ENCODE results near the gene SPAG9.

Gene SPAG9, protein sequence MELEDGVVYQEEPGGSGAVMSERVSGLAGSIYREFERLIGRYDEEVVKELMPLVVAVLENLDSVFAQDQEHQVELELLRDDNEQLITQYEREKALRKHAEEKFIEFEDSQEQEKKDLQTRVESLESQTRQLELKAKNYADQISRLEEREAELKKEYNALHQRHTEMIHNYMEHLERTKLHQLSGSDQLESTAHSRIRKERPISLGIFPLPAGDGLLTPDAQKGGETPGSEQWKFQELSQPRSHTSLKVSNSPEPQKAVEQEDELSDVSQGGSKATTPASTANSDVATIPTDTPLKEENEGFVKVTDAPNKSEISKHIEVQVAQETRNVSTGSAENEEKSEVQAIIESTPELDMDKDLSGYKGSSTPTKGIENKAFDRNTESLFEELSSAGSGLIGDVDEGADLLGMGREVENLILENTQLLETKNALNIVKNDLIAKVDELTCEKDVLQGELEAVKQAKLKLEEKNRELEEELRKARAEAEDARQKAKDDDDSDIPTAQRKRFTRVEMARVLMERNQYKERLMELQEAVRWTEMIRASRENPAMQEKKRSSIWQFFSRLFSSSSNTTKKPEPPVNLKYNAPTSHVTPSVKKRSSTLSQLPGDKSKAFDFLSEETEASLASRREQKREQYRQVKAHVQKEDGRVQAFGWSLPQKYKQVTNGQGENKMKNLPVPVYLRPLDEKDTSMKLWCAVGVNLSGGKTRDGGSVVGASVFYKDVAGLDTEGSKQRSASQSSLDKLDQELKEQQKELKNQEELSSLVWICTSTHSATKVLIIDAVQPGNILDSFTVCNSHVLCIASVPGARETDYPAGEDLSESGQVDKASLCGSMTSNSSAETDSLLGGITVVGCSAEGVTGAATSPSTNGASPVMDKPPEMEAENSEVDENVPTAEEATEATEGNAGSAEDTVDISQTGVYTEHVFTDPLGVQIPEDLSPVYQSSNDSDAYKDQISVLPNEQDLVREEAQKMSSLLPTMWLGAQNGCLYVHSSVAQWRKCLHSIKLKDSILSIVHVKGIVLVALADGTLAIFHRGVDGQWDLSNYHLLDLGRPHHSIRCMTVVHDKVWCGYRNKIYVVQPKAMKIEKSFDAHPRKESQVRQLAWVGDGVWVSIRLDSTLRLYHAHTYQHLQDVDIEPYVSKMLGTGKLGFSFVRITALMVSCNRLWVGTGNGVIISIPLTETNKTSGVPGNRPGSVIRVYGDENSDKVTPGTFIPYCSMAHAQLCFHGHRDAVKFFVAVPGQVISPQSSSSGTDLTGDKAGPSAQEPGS (N-terminal part only)

DNA sequence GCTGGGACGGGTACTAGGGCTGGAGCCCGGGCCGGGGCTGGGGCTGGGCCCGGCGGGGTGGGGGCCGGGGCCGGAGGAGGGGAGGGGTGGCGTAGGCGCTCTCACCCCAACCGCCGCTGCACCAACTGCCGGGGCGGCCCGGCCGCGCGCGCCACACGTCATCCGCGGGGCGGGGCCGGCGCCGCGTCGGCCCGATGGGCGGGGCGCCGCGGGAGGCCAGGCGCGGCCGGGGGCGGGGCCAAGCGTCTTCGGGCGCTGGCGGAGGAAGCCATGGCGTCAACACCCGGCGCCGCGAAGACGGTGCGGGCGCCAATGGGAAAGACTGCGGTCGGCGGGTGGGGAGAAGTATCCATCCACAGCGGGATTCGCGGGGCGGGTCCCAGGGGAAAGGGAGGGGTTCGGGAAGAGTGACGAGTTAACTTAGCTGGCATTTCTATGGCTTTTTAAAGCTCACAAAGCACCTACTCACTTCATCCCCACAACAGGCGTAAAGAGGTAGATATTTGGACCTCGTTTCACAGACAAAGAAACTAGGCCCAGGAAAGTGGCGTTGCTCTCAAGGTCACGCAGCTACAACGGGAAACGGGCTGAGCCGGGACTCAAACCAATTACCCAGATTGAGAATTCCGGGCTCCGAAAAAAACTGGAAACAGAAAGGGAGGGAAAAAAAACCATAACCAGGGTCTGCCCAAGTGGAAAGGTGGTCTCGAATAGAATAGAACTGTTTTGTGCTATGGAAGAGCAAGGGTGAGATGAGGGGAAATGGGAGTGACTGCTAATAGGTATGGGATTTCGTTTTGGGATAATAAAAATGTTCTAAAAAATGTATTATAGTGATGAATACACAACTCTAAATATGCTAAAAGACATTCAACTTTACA lies at the start of gene SPAG9:
TSS of gene SPAG9 (minus strand) at position 130 of the 881 bp plus-strand sequence. CDS start 212 bp downstream, outside the sequence.
- peak; percentile 45 for DNase-seq (ENCODE audit: low read depth, low spot score)

DNA sequence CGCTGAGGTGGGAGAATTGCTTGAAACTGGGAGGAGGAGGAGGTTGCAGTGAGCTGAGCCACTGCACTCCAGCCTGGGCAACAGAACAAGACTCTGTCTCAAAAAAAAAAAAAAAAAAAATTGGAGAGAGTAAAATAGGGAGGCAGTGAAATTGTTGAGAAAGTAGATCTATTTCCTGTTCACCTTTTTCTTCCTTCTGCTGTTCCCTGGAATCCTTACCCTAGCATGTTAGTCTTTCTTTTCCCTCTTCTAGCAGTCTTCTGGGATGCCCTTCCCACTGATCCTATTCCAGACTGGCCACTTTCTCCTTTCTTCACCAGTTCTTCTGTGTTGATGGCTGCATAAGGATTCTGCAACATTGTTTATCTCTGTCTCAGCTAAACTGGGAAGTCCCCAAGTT lies 48.7 kb upstream of the SPAG9 start:
- DNase-seq (ENCODE audit: low read depth, low spot score): no peak

DNA sequence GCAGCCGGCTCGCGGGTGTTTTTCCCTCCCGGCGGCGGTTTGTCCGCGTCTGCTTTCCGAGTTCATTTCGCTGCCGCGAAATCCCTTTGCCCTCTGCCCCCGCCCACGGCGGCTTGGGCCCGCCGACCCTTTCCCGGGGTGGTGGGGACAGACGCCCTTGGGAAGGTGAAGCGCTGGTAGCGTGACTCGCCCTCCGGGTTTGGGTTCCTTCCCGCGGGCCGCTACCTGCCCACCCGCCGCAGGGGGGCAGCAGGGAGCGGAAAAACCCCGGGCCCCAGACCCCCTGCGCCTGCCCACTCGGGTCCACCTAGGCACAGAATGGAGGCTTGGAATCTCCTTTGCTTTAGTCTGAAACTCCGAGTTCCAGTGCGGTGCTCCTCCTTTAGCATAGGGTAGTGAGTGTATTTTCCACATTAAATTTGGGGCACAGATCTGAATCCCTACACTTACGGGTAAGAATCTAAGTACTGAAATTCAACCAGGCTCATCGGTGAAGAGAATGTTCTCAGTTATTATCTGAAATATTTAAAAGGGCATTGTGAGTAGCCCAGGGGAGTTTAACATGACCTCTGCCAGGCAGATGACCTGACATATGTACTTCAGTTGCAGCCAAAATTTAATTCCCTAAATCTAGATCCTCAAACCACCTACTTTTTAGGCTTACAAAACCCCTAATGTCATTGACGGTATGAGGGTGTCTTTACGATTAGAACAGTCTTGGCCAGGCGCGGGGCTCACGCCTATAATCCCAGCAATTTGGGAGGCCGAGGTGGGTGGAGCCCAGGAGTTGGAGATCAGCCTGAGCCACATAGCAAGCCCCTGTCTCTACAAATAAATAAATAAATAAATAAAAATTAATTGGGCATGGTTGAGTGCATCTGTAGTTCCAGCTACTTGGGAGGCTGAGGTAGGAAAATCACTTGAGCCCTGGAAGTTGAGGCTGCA lies 46.6 kb upstream of the SPAG9 start:
- no peak for DNase-seq (ENCODE audit: low read depth, low spot score)

DNA sequence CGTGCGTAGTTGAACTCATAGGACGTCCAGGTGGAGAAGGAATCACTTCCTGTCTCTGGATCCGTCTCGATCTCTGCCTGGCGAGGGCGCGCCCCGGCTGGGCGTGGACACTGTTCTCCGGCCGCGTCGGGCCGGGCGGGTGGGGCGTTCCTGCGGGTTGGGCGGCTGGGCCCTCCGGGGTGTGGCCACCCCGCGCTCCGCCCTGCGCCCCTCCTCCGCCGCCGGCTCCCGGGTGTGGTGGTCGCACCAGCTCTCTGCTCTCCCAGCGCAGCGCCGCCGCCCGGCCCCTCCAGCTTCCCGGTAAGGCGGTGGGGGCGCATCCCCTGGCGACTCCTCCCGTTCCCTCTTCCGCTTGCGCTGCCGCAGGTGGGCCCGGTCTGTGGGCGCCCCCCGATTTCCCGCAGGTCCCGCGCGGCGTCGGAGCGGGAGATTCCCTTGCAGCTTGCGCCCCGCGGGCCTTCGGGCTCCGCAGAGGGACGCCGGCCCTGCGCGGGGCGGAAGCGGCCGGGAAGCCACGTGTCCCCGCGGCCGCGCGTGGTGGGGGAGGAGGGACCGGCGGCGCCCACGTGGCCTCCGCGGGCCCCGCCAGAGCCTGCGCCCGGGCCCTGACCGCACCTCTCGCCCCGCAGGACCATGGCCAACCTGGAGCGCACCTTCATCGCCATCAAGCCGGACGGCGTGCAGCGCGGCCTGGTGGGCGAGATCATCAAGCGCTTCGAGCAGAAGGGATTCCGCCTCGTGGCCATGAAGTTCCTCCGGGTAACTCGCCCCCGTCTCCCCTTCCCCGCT lies 45.7 kb upstream of the SPAG9 start, which contains the start of gene NME2:
TSS of gene NME2 (plus strand) at position 214 of the 789 bp plus-strand sequence. CDS start at position 634, 420 bp downstream.
- peak; percentile 45 for DNase-seq (ENCODE audit: low read depth, low spot score)

DNA sequence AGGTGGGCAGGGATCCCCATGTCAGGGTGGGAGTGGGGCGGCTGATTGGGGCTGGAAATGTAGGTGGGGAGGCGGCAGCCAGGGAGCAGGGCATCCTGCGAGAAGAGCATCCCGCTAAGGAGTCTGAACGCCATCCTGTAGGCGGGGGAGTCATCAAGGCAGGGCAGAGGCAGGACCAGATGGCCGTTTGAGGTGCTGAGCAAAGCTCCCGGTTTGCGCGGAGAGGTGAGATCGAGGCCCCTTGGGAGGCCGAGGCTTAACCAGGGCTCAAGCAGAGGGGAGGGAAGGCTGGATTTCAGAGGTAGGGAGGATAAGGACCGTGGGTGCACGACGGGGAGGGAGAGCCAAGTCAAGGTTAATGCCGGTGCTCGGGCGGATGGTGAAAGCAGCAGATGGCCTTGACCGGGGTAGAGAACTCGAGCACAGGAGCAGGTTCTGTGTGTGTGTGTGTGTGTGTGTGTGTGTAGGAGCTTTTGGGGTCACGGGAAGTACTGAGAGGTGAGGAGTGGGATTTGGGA lies 45.1 kb upstream of the SPAG9 start:
- DNase-seq (ENCODE audit: low read depth, low spot score): no peak

DNA sequence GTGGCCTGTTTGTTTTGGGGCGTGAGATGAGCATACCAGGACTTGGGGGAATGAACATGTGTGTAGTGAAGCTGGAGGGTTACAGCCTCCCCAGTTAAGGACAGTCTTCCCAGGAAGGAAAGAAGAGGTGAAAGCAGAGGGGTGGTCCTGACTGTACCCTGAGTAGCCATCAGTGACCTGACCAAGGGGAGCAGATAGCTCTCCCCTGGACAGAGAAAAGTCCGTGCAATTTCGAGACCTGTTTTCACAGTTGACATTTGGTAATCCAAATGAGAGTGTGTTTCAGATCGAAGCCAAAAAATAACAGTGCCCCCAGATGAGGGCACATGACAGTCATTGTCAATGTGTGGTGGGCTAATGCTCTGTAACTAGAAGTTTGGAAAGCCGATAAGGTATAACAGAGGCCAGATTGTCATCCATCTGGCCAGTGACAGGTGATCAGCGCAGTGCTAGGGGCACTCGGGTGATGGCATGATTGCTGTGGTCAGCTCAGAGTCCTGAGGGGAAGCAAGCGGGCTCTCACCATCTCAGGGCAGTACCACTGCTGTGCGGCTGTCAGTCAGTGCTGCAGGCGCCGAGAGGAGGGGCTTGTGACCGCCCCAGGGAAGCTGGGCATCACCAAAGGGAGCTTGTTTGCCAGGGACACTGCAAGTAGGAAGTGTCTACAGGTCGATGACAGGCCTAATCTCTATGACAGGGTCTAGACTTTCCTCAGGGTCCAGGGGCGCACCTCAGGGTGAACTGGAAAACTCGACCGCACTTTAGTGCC lies 44.4 kb upstream of the SPAG9 start:
- no peak for DNase-seq (ENCODE audit: low read depth, low spot score)

DNA sequence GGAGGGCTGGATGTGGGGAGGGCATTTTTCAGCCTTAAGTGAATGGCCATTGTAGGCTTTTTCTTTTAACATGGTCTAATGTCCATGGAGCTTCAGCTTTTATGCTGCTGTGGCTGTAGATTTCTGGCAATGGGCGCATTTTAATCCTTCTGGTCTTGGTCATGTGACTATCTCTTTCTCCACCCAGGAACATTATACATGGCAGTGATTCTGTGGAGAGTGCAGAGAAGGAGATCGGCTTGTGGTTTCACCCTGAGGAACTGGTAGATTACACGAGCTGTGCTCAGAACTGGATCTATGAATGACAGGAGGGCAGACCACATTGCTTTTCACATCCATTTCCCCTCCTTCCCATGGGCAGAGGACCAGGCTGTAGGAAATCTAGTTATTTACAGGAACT lies 40.9 kb upstream of the SPAG9 start:
- no peak for DNase-seq (ENCODE audit: low read depth, low spot score)

DNA sequence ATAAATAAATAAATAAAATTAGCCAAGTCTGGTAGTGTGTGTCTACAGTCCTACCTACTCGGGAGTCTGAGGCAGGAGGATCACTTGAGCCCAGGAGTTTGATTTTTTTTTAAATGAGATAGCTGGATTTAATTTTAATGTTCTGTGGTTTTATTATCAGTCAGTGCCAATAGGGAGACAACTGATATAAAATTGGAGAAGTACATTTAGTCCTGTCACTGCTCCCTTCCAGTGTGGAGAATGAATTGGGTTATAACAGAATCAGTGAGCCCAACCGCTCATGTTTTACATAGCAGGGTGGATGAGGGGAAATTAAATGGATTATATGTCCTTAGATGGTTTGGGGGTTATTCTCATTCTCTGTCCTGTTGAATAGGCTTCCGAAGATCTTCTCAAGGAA lies 38.9 kb upstream of the SPAG9 start:
- DNase-seq (ENCODE audit: low read depth, low spot score): no peak

DNA sequence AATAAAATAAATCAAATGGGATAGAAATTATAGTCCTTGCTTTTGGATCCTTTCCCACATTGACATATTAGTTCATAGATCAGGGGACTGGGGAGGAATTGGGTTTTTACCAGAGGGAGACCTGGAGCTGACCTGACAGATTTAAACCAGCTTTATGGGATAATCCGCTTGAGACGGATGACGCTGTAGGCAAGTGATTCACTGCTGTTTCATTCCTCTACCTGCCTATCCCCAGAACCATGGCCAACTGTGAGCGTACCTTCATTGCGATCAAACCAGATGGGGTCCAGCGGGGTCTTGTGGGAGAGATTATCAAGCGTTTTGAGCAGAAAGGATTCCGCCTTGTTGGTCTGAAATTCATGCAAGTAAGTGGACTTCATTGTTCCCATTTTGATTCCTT lies 34.7 kb upstream of the SPAG9 start:
- no peak for DNase-seq (ENCODE audit: low read depth, low spot score)

DNA sequence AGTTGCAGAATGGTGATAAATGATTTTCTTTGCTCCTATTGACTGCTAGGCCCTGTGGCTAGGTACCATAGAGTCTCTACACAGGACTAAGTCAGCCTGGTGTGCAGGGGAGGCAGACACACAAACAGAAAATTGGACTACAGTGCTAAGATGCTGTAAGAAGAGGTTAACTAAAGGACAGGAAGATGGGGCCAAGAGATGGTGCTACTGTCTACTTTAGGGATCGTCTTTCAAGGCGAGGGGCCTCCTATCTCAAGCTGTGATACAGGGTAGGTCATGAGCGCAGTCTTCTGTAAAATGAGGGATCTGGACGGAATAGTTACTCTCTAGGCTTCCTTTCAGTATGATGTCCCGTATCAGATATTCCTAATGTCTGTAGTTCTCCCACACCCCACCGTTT lies 33.5 kb upstream of the SPAG9 start:
- DNase-seq (ENCODE audit: low read depth, low spot score): no peak

DNA sequence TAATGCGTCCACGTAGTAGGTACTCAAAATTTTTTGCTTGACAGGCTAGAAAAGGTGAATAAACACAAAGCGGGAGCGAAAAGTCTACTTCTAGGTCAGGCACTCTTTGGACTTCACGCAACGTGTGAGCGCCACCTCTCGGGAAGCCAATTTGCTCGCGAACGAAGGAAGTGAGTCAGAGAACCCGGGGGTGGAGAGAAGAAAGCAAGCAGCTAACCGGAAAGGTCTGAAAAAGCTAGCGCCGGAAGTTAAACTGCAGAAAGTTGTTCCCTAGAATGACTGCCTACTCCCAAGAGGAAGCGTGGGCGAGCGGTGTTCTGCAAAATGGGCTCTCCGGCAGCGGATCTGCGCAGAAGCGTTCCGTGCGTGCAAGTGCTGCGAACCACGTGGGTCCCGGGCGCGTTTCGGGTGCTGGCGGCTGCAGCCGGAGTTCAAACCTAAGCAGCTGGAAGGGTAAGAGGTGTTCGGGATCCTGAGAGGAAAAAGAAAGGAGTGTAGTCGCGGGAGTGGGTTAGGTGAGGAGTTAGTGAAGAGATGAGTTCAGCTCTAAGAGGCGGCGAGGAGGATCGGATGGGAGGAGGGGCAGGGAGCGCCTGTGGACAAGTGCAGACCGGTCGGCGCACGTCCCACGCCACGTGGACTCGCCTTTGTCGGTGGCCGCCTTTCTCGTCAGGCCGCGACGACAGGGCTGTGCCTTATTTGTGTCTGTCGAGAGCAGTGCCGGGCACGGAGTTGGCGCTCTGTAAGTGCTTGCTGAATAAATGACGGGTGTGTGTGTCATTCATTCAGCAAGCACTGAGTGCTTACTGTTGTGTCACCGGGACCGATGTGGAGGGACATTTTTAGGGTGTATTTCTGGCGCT lies 32.8 kb upstream of the SPAG9 start, which contains the start of gene NME1:
TSS of gene NME1 (plus strand) at position 350 of the 863 bp plus-strand sequence. CDS start 2,096 bp downstream, outside the sequence.
- DNase-seq (ENCODE audit: low read depth, low spot score): peak; percentile 98

DNA sequence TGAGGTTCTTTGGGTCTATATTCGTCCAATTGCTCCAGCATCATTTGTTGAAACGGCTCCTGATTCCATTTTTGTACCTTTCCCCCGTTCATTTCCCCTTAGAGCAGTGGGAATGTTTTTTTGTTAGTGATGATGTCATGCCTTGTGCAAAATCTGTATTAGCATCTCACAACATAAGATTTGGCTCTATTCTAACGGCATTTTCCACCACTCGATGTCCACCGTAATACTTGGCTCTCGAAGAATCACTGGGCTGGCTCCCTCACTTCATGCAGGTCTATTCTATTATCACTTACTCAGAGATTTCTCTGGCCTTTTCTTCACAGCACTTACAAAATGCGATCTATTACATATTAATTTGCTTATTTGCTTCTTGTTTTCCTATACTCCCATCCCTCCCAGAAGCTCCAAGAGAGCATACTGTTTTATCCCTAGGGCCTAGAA lies 32.1 kb upstream of the SPAG9 start:
- DNase-seq (ENCODE audit: low read depth, low spot score): no peak

DNA sequence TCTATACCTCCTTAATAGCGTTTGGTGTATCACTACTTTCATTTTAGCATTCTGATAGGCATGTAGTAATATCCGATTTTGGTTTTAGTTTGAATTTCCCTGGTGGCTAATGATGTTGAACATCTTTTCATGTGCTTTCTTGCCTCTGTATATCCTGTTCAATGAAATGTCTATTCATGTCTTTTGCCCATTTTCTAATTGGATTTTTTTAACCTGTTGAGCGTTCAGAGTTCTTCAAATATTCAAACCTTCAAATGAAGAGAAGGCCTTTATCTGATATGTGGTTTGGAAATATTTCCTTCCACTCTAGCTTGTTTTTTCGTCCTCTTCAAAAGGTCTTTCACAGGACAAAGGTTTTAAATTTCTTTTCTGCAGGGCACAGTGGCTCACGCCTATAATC lies 30.3 kb upstream of the SPAG9 start:
- DNase-seq (ENCODE audit: low read depth, low spot score): no peak

DNA sequence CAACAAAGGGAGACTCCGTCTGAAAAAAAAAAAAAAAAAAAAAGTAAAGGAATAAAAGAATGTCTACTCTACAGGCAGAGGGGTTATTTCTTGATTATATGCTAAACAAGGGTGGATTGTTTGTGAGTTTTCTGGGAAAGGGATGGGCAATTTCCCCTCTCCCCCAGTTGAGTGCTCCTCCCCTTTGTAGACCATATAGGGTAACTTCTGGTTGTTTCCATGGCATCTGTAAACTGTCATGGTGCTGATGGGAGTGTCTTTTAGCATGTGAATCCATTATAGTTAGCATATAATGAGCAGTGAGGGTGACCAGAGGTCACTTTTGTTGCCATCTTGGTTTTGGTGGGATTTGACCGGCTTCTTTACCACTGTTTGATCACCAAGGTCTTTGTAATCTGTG lies 28.5 kb upstream of the SPAG9 start:
- DNase-seq (ENCODE audit: low read depth, low spot score): no peak

DNA sequence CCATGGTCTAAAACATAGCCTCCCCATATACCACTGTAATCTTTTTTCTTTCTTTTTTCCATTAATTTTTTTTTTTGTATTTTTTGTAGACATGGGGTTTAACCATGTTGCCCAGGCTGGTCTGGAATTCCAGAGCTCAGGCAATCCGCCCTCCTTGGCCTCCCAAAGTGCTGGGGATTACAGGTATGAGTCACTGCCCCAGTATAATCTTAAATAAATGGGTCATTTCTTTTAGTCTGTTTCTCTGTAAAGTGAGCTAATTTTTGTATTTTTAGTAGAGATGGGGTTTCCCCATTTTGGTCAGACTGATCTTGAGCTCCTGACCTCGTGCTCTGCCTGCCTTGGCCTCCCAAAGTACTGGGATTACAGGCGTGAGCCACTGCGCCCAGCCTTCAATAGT lies 27.0 kb upstream of the SPAG9 start:
- DNase-seq (ENCODE audit: low read depth, low spot score): no peak

DNA sequence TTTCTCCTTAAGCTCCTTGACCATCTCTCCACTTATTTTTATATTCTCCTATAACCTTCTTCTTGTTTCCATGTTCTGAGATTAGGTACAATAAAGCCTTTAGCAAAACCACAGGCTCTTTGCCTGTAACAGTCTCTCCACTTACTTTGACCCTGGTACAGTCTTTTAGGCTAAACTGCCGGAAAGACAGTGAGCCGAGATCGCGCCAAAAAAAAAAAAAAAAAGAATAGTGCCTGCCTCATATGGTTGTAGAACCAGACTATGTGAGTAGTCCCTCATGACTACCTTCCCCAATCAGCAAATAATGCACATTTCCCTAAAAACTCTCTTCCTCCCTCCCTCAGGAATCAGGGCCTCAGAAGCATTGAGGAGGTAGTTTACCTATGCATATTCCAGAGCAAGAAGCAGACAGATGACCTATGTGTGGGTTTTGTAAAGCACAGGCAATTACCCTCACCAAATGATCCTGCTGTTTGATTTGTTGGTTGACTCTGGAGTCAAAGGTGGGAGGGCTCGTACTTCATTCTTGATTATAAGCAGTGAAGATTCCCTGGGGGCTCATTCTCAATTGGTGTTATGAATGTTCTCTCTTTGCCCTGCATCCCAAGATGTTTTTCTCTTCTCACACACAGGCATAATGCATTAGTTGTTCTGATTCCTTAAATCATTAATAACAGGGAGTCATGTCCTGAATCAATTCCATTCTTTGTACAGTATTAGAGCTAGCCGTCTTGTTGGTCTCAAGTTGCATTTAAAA lies 23.8 kb upstream of the SPAG9 start:
- DNase-seq (ENCODE audit: low read depth, low spot score): no peak

All from iPS DF 19.7 (cell line).